Measurements from ENCODE around the gene RTP1. TPM values are rescaled to one million over a fixed set of nuclear protein-coding genes. Genes with fewer than 3 reads are reported as not detected.
"Not testable (repeated sequence)": the region's sequence is repeated elsewhere in the genome, so short reads cannot be mapped to it uniquely, and the experiment has no call there.

The RTP1 gene
- total and polyA plus RNA-seq, 8 donors = not detected

GRCh38 chr3:187230011-187230410 lies 32.7 kb downstream of the RTP1 start:
- H3K27me3 ChIP-seq = peaks cover 0 to 4% (median 0%) of the 10 kb centered on the region in 3 donors
- WGBS, 5 donors = 86 to 98% (median 93%) methylated on average over 1 of the region's 1 CpG
- H3K4me3 ChIP-seq = no peak overlapping the region
- no peak overlapping the region for H3K27ac ChIP-seq
- intact Hi-C loops (cut with DNase I; ENCODE audit: low total_unique reads) = no loop called here
- no peaks in the 10 kb centered on the region for H3K36me3 ChIP-seq
- TF ChIP-seq POLR2A (IDR thresholded peaks at IDR 0.05) = no peak
- TF ChIP-seq, protein P1, sequence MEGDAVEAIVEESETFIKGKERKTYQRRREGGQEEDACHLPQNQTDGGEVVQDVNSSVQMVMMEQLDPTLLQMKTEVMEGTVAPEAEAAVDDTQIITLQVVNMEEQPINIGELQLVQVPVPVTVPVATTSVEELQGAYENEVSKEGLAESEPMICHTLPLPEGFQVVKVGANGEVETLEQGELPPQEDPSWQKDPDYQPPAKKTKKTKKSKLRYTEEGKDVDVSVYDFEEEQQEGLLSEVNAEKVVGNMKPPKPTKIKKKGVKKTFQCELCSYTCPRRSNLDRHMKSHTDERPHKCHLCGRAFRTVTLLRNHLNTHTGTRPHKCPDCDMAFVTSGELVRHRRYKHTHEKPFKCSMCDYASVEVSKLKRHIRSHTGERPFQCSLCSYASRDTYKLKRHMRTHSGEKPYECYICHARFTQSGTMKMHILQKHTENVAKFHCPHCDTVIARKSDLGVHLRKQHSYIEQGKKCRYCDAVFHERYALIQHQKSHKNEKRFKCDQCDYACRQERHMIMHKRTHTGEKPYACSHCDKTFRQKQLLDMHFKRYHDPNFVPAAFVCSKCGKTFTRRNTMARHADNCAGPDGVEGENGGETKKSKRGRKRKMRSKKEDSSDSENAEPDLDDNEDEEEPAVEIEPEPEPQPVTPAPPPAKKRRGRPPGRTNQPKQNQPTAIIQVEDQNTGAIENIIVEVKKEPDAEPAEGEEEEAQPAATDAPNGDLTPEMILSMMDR (IDR thresholded peaks at IDR 0.05) = no peak
- TF ChIP-seq EP300 (IDR thresholded peaks at IDR 0.05) = no peak
- TF ChIP-seq POLR2AphosphoS5 (IDR thresholded peaks at IDR 0.05) = no peak
- no peak for DNase-seq
- H3K4me1 ChIP-seq = no peaks in the 10 kb centered on the region
- no peaks in the 10 kb centered on the region for H3K9me3 ChIP-seq

- Histone ChIP-seq H3K4me3 (no peak overlapping the region), H3K27ac (no peak overlapping the region), H3K9me3 (no peaks in the 10 kb centered on the region), H3K27me3 (peaks cover 0 to 1% (median 0%) of the 10 kb centered on the region in 3 donors), H3K36me3 (no peaks in the 10 kb centered on the region), H3K4me1 (no peaks in the 10 kb centered on the region)
- TF ChIP-seq, protein P1 (IDR thresholded peaks at IDR 0.05) = no peak
- no peak for TF ChIP-seq EP300 (IDR thresholded peaks at IDR 0.05)
- TF ChIP-seq POLR2AphosphoS5 (IDR thresholded peaks at IDR 0.05) = no peak
- no peak for TF ChIP-seq POLR2A (IDR thresholded peaks at IDR 0.05)
- 81 to 100% (median 97%) methylated on average over 1 of the region's 1 CpG for WGBS, 5 donors
- intact Hi-C loops (cut with DNase I; ENCODE audit: low total_unique reads) = no loop called here
- no peak for DNase-seq
These were observed 39.7 kb downstream of the RTP1 start for GRCh38 chr3:187236962-187237361.

DNA sequence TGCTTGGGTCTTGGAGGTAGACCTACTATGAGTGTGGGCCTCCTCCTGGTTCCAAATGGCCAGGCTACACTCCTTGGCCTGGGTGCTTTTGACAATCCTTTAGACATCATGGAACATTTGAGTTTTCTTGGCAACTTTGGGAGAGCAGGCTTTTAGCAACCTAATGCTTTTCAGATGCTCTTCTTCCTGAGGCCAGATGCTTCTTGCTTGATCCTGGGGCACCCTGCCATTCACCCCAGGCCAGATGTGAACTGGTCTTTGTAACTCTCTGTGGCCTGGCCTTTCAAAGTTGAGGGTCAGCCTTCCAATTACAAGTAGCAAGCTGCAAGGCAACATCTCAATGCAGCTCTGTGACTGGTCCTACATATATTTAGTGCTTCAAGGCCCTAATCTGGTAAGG lies 40.5 kb downstream of the RTP1 start:
- H3K4me3 ChIP-seq = no peak overlapping the region
- no peaks in the 10 kb centered on the region for H3K4me1 ChIP-seq
- H3K9me3 ChIP-seq = no peaks in the 10 kb centered on the region
- no peak for DNase-seq
- no peaks in the 10 kb centered on the region for H3K36me3 ChIP-seq
- no peaks in the 10 kb centered on the region for H3K27me3 ChIP-seq
- TF ChIP-seq POLR2A (IDR thresholded peaks at IDR 0.05) = no peak
- TF ChIP-seq, protein P1 (IDR thresholded peaks at IDR 0.05) = no peak
- TF ChIP-seq POLR2AphosphoS5 (IDR thresholded peaks at IDR 0.05) = no peak
- TF ChIP-seq EP300 (IDR thresholded peaks at IDR 0.05) = no peak
- H3K27ac ChIP-seq = no peak overlapping the region
- intact Hi-C loops (cut with DNase I; ENCODE audit: low total_unique reads) = no loop called here

DNA sequence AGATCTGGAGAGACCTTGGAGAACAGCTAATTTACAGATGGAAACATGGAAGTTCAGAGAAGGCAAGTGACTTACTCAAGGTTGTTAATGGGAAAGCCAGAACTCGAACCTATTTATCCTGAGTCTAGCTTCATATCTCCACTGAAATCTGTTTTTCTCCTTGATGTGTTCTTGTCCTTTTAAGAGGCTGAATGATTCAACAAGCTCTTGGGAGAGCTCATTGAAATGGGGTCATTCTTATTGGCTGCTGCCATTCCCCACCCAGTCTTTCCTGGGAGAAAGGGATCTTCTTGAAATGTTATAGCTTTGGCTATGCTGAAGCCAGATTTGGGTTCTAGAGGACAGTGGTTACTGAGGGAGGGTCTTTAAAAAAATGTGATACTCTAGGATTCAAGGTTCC lies 41.0 kb downstream of the RTP1 start:
- no peaks in the 10 kb centered on the region for H3K4me1 ChIP-seq
- no peak for DNase-seq
- no peak overlapping the region for H3K27ac ChIP-seq
- WGBS, 5 donors = 60 to 86% (median 81%) methylated on average over 1 of the region's 1 CpG
- intact Hi-C loops (cut with DNase I; ENCODE audit: low total_unique reads) = no loop called here
- no peaks in the 10 kb centered on the region for H3K36me3 ChIP-seq
- no peaks in the 10 kb centered on the region for H3K27me3 ChIP-seq
- TF ChIP-seq EP300 (IDR thresholded peaks at IDR 0.05) = no peak
- TF ChIP-seq, protein P1 (IDR thresholded peaks at IDR 0.05) = no peak
- TF ChIP-seq POLR2AphosphoS5 (IDR thresholded peaks at IDR 0.05) = no peak
- no peak for TF ChIP-seq POLR2A (IDR thresholded peaks at IDR 0.05)
- H3K9me3 ChIP-seq = no peaks in the 10 kb centered on the region
- H3K4me3 ChIP-seq = no peak overlapping the region

DNA sequence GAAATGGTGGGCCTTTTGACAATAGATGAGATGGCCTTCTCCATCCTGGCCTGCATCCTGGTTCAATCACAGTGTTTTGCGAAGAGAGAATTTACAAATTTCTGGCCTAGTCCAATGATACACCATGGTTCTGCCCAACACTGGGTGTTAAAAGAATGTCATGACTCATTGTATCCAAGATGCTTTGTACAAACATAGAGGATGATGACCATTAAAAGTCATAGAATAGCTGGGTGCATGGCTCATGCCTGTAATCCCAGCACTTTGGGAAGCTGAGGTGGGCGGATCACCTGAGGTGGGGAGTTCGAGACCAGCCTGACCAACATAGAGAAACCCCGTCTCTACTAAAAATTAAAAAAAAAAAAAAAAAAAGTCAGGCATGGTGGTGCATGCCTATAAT lies 41.5 kb downstream of the RTP1 start:
- H3K27ac ChIP-seq; H3K36me3 ChIP-seq; intact Hi-C loops (cut with DNase I; ENCODE audit: low total_unique reads); H3K9me3 ChIP-seq; H3K4me3 ChIP-seq; H3K27me3 ChIP-seq; H3K4me1 ChIP-seq; DNase-seq: not testable (repeated sequence)
- 86 to 98% (median 90%) methylated on average over 4 of the region's 4 CpGs for WGBS, 5 donors
